Small intestine (tissue), 7 donors: ENCODE data around the gene KCNH4. TPM values are rescaled to one million over a fixed set of nuclear protein-coding genes. Genes with fewer than 3 reads are reported as not detected.
A peak's percentile ranks its signal among the peaks of the same experiment; 100 is the strongest.

Experiments used
- DNase-seq, 2 donors: peaks; one replicate each; pipeline versions ENCODE4 v3.0.0 to v3.0.0-alpha.2; 2013
- FAIRE-seq: peaks from 2 replicates; lab custom pipeline; 2012; peaks lifted over from hg19 to GRCh38; lab: Jason Lieb, UNC
- H3K27ac ChIP-seq, 3 donors: one replicate each; pipeline ENCODE4 v1.5.1; 2013; ENCODE audit warnings: low read length in 2 of 3, mild to moderate bottlenecking in 2 of 3, control low read depth in 1 of 3, inconsistent platforms in 1 of 3, low read depth in 1 of 3, moderate library complexity in 1 of 3
- H3K27me3 ChIP-seq, 3 donors: one replicate each; pipeline ENCODE4 v1.6.1; 2013; ENCODE audit warnings: low read length in 3 of 3, inconsistent platforms in 1 of 3; ENCODE audit not compliant: control insufficient read depth in 3 of 3, insufficient read depth in 3 of 3
- H3K36me3 ChIP-seq, 3 donors: one replicate each; pipeline ENCODE4 v1.6.1; 2013; ENCODE audit warnings: low read length in 3 of 3, inconsistent platforms in 1 of 3, low read depth in 1 of 3, mild to moderate bottlenecking in 1 of 3, moderate library complexity in 1 of 3; ENCODE audit not compliant: control insufficient read depth in 3 of 3, insufficient read depth in 2 of 3
- H3K4me1 ChIP-seq, 3 donors: one replicate each; pipeline ENCODE4 v1.6.1; 2013; ENCODE audit warnings: low read length in 2 of 3, inconsistent platforms in 1 of 3, low read depth in 1 of 3, mild to moderate bottlenecking in 1 of 3, moderate library complexity in 1 of 3; ENCODE audit not compliant: control insufficient read depth in 3 of 3, insufficient read depth in 2 of 3
- H3K4me3 ChIP-seq, 3 donors: one replicate each; pipeline ENCODE4 v1.5.1; 2013; ENCODE audit warnings: low read length in 3 of 3, control low read depth in 1 of 3, inconsistent platforms in 1 of 3, low read depth in 1 of 3, mild to moderate bottlenecking in 1 of 3, moderate library complexity in 1 of 3
- H3K9me3 ChIP-seq, 2 donors: one replicate each; pipeline ENCODE4 v1.6.1; 2013; ENCODE audit warnings: low read depth in 1 of 2, low read length in 1 of 2; ENCODE audit not compliant: control insufficient read depth in 2 of 2, insufficient read depth in 1 of 2
- WGBS, 3 donors: extraction: QIAGEN DNeasy Blood & Tissue Kit; methylation state at CpG; one replicate each; pipeline ENCODE4 v1.1.7; 2013; 5-methylcytosine and 5-hydroxymethylcytosine counted together
- polyA plus RNA-seq, 4 donors: library from polyadenylated mRNA; stranded (reverse) in 3 of 4; unstranded in 1 of 4; fragments of 200-250 nt in 3 of 4; fragments of 120-200 nt in 1 of 4; gene quantifications; one replicate each; pipeline versions ENCODE4 v1.2.1 to v1.2.3, GENCODE V29; 2013
- donor health status: healthy with polysubstance abuse.
- donor health status: control.
- donor health status: control.
- donor health status: Bipolar disorder and iron deficiency.
- donor health status: healthy.

The KCNH4 gene
- polyA plus RNA-seq, 4 donors = 0.18 to 0.22 TPM; not detected in 2

DNA sequence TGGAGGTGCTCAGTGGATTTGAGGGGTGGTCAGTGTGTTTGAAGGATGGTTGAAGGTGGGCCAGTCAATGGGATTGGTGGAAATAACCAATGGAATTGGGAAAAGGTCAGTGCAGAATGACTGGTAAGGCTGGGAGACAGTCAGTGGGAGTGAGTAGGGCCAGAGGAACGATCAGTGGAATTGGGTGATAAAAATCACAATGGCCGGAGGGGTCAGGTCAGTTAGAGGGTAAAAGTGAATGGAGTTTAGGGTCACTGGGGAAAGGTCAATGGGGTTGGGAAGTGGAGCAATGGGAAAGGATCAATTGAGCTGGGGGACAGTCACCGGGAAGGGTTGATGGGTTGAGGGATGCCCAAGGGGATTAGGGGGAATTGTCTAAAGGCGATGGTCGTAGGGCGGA lies 15.2 kb downstream of the KCNH4 start:
- Histone ChIP-seq H3K4me3 (no peak overlapping the region), H3K27ac (no peak overlapping the region), H3K36me3 (peaks cover 0 to 2% (median 0%) of the 10 kb centered on the region in 3 donors), H3K4me1 (no peaks in the 10 kb centered on the region), H3K27me3 (peaks cover 0 to 5% (median 0%) of the 10 kb centered on the region in 3 donors), H3K9me3 (no peaks in the 10 kb centered on the region)
- WGBS, 3 donors = 90 to 95% (median 91%) methylated on average over 6 of the region's 6 CpGs
- FAIRE-seq (no peak), DNase-seq (no peak)

GRCh38 chr17:42163696-42164407 lies 17.1 kb downstream of the KCNH4 start:
- WGBS, 3 donors = 59 to 76% (median 69%) methylated on average over 20 to 22 of the region's 22 CpGs
- DNase-seq (no peak), FAIRE-seq (no peak)
- Histone ChIP-seq H3K27ac (no peak overlapping the region), H3K27me3 (no peaks in the 10 kb centered on the region), H3K4me3 (no peak overlapping the region), H3K9me3 (no peaks in the 10 kb centered on the region), H3K4me1 (no peaks in the 10 kb centered on the region), H3K36me3 (no peaks in the 10 kb centered on the region)

DNA sequence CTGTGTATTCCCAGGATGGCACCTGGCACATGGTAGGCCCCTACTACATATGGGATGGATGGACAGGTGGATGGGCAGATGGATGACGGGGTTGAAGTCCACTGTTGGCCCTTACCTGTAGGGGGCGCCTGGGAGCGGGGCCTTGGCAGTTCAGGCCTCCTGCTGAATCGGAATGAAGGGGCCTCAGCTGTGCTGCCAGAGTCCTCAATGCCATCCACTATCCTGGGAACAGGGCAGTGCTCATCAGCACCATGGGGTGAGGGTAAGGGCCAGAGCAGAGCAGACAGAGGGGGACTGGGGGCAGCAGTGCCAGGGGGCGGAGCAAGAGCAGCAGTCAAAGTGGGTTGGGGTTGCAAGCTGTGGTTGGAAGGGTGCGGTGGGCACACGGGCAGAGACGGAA lies 17.8 kb downstream of the KCNH4 start:
- H3K36me3 ChIP-seq = no peaks in the 10 kb centered on the region
- H3K27me3 ChIP-seq = no peaks in the 10 kb centered on the region
- 57 to 63% (median 59%) methylated on average over 8 of the region's 8 CpGs for WGBS, 3 donors
- H3K27ac ChIP-seq = no peak overlapping the region
- H3K4me3 ChIP-seq = no peak overlapping the region
- FAIRE-seq (no peak), DNase-seq (peak in 1 of 2 donors; percentile 23)
- no peaks in the 10 kb centered on the region for H3K9me3 ChIP-seq
- H3K4me1 ChIP-seq = no peaks in the 10 kb centered on the region

- no peaks in the 10 kb centered on the region for H3K27me3 ChIP-seq
- H3K36me3 ChIP-seq = no peaks in the 10 kb centered on the region
- DNase-seq (no peak), FAIRE-seq (no peak)
- WGBS, 3 donors = 91 to 98% (median 92%) methylated on average over 7 of the region's 7 CpGs
- H3K4me1 ChIP-seq = no peaks in the 10 kb centered on the region
- no peaks in the 10 kb centered on the region for H3K9me3 ChIP-seq
- H3K4me3 ChIP-seq = no peak overlapping the region
- H3K27ac ChIP-seq = no peak overlapping the region
Observed at GRCh38 chr17:42160531-42160910, 20.4 kb downstream of the KCNH4 start.

- Histone ChIP-seq H3K9me3 (no peaks in the 10 kb centered on the region), H3K4me3 (no peak overlapping the region), H3K36me3 (no peaks in the 10 kb centered on the region), H3K27me3 (no peaks in the 10 kb centered on the region), H3K4me1 (no peaks in the 10 kb centered on the region), H3K27ac (no peak overlapping the region)
- FAIRE-seq (no peak), DNase-seq (no peak)
- WGBS, 3 donors = 76 to 77% (median 77%) methylated on average over 14 of the region's 14 CpGs
Observed at GRCh38 chr17:42159796-42160530, 21.0 kb downstream of the KCNH4 start.

GRCh38 chr17:42155614-42156045 lies 25.3 kb downstream of the KCNH4 start:
- Histone ChIP-seq H3K27me3 (no peaks in the 10 kb centered on the region), H3K4me3 (peak overlapping the region in 1 of 3 donors; percentile 96), H3K36me3 (peaks cover 0 to 16% (median 2%) of the 10 kb centered on the region in 3 donors), H3K27ac (no peak overlapping the region), H3K9me3 (no peaks in the 10 kb centered on the region), H3K4me1 (peaks cover 2 to 12% (median 3%) of the 10 kb centered on the region in 3 donors)
- 38 to 68% (median 67%) methylated on average over 17 of the region's 17 CpGs for WGBS, 3 donors
- no peak for DNase-seq
- FAIRE-seq = no peak

DNA sequence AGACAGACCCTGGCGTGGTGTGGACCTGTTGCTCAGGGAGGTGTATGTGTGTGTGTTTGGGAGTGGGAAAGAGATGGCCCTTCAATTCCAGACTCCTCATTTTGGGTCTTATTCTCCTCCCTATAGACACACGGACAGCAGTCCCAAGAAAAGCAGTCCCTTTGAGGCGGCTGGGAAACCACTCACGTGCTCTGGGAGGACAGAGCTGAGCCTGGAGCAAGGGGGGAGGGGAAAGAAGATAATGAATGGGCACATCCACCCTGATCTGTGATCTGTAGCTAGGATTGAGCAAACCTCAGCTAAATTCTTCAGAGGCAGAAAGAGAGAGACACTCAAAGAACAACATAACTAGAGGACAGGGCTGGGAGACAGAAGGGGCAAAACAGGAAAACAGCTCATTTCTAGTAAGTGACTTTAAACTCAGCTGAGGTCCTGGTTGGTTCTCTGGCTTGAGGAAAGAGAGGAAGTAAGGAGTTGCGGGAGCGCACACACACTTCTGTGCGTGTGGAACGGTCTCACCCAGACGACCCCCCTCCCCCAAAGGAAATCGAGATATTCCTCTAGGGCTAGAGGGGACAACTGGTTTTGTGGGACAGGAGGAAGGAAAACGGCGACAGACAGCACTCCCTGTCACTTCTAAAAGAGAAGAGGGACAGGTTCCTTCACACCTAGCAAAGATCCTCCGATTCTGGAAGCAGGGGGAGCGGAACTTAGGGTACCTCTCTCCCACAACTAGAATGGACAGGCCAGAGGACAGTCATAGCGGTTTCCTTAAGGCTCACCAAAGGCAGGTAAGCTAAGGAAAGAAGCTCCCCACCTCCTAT lies 26.8 kb downstream of the KCNH4 start:
- H3K4me1 ChIP-seq = peaks cover 3 to 12% (median 4%) of the 10 kb centered on the region in 3 donors
- H3K9me3 ChIP-seq = no peaks in the 10 kb centered on the region
- peak overlapping the region; percentile 47 to 83 (median 82) for H3K27ac ChIP-seq
- H3K36me3 ChIP-seq = peaks cover 0 to 27% (median 3%) of the 10 kb centered on the region in 3 donors
- peak overlapping the region; percentile 94 to 96 (median 96) for H3K4me3 ChIP-seq
- 3 to 6% (median 4%) methylated on average over 15 of the region's 15 CpGs for WGBS, 3 donors
- no peak for FAIRE-seq
- H3K27me3 ChIP-seq = no peaks in the 10 kb centered on the region
- peak; percentile 48 to 70 for DNase-seq
